ENCODE results near the gene IL17RE.
"Not testable (repeated sequence)": the region's sequence is repeated elsewhere in the genome, so short reads cannot be mapped to it uniquely, and the experiment has no call there.

IL17RE gene

GRCh38 chr3:9902372-9903237, at the start of gene IL17RE:
TSS of gene IL17RE (plus strand) at chr3:9902848. CDS start at chr3:9902933, 85 bp downstream.
- no peak for DNase-seq (ENCODE audit: low read depth)

GRCh38 chr3:9854291-9854940, 48.2 kb upstream of the IL17RE start:
- not testable (repeated sequence) for DNase-seq (ENCODE audit: low read depth)

DNA sequence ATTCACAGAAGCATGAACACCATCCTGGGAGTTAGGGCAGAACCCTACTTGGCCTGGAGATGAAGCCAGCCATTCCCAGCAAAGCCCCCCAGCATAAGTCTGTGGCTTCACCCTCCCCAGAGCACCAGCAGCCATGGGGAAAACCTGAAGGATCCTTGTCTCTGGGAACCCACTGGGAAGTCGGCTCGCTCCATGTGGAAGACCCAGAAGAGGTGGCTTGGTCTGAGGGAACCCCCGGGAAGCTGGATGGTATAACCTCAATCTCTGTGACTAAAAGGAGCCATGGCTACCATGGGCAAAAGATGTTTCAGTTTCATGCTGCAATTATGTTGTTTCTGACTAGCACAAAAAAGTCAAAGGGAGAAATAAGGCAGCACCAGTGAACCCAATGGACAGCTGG, 47.1 kb upstream of the IL17RE start:
- no peak for DNase-seq (ENCODE audit: low read depth)

- DNase-seq (ENCODE audit: low read depth): no peak
Measured at GRCh38 chr3:9859530-9860025, 43.1 kb upstream of the IL17RE start.

GRCh38 chr3:9861201-9861600, 41.4 kb upstream of the IL17RE start:
- no peak for DNase-seq (ENCODE audit: low read depth)

GRCh38 chr3:9861626-9862130, 41.0 kb upstream of the IL17RE start:
- DNase-seq (ENCODE audit: low read depth): no peak

- no peak for DNase-seq (ENCODE audit: low read depth)
Measured at GRCh38 chr3:9862391-9863057, 40.1 kb upstream of the IL17RE start.

DNA sequence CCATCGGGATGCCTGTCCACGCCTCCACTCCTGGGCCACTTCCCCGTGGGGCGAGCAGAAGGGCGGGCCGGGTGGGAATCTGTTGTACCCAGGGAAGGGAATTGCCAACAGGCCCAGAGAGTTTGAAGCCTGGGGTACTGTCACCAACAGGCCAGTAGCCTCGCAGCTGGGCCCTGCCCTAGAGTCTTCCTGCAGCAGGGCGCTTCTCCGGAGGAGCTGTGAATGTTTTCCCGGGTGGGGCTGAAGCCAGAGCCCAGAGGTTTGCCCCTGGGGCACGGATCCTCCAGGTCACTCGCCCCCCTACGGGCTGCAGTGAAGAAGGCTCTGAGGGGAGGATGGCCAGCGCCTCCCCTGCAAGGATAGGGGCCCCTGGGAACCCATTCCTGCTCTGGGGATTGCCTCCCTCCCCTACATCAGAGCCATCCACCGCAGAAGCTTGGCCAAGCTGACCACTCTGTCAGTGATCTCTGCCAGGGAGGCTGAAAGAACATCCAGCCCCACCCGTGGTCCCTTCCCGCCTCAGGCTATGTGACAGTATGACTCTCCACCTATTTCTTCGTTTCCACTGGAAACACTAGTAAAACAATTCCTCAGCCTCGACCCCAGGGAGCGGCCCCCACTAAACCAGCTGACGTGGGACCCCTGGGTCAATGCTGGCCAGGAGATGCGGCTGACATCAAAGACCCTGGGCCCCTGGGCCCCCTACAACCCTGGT, 39.4 kb upstream of the IL17RE start:
- DNase-seq (ENCODE audit: low read depth): no peak

DNA sequence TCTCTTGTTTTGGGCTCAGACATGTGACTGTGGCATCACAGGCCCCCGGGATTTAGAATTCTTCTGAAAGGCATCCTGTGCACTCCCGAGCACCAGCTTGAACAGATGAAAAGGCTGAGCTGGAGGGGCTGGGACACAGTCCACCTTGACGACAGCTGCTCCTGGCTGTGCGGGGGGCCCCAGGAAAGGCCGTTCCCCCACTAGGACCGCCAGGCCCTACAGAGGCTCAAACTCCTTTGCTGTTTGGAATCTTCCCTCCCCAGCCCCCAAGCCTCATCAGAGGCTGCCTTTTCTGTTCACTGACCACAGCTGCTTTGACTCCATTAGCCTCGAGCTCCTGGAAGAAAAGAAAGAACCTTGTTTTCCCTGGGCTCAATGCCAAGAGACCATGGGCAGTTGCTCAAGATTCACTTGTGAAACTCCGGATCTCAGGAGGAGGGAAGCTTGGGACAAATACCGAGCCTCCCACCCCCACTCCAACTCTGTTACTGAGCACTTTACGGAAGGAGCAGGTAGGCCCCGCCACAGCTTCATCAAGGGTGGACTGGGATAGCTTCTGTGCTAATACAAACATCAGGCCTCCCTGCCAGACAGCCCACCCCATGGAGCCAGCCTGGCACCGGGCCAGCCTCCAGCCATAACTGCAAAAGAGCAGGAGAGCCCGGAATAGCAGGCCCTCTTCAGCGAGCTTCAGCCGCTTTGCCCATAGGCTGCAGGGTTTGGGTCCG, 38.3 kb upstream of the IL17RE start:
- peak; percentile 61 for DNase-seq (ENCODE audit: low read depth)

DNA sequence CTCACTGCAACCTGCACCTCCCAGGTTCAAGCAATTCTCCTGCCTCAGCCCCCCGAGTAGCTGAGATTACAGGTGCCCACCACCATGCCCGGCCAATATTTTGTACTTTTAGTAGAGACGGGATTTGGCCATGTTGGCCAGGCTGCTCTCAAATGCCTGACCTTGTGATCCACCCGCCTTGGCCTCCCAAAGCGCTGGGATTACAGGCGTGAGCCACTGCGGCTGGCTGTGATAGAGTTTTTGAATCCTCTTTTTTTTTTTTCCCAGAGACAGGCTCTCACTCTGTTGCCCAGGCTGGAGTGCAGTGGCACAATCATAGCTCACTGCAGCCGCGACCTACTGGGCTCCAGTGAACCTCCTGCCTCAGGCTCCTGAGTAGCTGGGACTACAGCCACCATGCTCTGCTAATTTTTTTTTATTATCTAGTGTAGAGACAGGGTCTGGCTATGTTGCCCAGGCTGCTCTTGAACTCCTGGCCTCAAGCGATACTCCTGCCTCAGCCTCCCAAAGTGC, 37.5 kb upstream of the IL17RE start:
- DNase-seq (ENCODE audit: low read depth): not testable (repeated sequence)

DNA sequence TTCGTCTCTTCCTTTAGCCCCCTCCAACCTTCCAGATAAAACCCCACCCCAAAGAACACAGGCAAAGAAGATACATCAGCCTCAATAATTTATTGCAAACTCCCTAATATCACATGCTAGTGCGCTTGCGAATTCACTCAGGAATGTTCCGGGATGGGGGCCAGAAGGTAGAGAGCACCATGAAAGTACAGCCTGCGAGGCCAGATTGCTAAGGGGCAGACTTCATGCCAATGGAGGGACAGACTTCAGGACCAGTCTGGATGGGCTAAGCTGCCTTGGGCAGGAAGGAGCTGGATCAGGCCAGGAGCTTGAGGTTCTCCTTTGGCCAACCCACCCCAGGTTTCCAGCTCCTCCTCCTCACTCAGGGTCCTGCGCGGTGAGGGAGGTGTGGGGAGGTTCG, 36.0 kb upstream of the IL17RE start:
- no peak for DNase-seq (ENCODE audit: low read depth)

DNA sequence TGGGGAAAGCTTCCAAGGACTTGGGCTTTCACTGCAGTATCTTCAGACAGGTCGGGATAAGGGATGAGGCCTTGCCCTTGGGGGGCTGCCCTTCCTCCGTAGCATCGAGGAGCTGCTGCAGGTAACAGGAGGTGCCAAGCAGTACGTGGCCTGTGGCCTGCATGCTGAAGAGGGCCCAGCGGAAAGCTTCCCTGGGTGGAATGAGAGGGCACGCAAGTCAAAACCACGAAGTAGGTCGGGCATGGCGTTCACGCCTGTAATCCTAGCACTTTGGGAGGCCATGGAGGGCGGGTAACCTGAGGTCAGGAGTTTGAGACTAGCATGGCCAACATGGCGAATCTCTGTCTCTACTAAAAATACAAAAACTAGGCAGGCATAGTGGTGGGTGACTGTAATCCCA, 35.5 kb upstream of the IL17RE start:
- no peak for DNase-seq (ENCODE audit: low read depth)

DNA sequence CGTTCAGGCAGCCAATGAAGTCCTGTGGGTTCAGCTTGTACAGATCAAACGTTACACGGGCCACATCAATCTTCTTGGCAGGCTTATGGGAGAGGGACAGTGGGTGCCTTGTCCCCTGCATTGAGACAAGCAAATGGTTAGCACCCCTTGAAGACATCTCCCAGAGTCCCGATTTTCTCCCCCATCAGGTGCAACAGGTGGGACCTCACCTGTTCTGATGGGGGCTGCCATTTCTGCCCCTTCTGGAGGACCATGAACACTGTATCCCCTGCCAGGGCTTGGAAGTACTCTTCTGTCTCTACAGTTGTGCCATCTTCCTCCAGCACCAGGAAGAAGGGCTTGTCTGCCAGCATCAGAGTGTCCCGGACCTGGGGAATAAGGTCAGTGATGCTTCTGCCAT, 32.7 kb upstream of the IL17RE start:
- no peak for DNase-seq (ENCODE audit: low read depth)

DNA sequence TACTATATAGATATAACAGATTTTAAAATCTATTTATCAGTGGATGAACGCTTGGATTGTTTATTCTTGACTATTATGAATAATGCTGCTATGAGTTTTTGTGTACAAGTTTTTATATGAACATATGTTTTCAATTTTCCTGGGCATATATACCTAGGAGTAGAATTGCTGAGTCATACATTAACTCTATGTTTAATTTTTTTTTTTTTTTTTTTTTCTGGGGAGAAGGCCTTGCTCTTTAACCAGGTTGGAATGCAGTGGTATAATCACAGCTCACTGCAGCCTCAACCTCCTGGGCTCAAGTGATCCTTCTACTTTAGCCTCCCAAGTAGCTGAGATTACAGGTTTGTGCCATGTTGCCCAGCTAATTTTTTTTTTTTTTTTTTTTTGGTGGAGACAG, 31.7 kb upstream of the IL17RE start:
- DNase-seq (ENCODE audit: low read depth): no peak

DNA sequence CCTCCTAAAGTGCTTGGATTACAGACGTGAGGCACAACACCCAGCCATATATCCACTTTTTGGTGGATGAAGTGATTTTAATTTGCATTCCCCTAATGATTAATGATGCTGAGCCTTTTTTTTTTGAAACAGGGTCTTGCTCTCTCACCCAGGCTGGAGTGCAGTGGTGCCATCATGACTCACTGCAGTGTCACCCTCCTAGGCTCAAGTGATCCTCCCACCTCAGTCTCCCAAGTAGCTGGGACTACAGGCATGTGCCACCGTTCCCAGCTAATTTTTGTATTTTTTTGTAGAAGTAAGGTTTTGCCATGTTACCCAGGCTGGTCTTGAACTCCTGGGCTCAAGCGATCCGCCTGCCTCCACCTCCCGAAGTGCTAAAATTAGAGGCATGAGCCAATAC, 30.6 kb upstream of the IL17RE start:
- not testable (repeated sequence) for DNase-seq (ENCODE audit: low read depth)

DNA sequence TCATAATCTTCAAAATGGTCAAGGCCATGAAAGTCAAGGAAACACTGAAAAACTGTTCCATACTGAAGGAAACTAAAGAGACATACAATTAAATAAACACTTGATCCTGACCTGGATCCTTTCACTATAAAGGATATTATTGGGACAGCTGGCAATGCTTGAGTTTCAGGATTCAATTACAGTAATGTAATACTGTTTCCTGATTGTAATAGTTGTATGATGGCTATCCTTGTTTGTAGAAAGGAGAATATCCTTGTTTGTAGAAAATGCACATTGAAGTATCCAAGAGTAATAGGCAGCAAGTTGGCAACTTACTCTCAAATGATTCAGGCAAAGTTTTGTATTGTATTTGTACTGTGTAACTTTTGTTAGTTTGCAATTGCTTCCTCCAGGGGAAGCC, 27.2 kb upstream of the IL17RE start:
- DNase-seq (ENCODE audit: low read depth): no peak

DNA sequence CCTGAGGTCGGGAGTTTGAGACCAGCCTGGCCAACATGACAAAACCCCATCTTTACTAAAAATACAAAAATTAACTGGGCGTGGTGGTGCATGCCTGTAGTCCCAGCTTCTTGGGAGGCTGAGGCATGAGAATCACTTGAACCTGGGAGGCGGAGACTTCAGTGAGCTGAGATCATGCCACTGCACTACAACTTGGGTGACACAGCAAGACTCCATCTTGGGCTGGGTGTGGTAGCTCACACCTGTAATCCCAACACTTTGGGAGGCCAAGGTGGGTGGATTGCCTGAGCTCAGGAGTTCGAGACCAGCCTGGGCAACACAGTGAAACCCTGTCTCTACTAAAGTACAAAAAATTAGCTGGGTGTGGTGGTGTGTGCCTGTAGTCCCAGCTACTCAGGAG, 26.4 kb upstream of the IL17RE start:
- not testable (repeated sequence) for DNase-seq (ENCODE audit: low read depth)

GRCh38 chr3:9876991-9877390, 25.7 kb upstream of the IL17RE start:
- DNase-seq (ENCODE audit: low read depth): no peak

GRCh38 chr3:9878700-9879099, 23.9 kb upstream of the IL17RE start:
- DNase-seq (ENCODE audit: low read depth): no peak

GRCh38 chr3:9879830-9880549, 22.7 kb upstream of the IL17RE start, which contains the start of gene CIDEC:
TSS of gene CIDEC (minus strand) at chr3:9880253. CDS start at chr3:9878486, 1,767 bp downstream.
- DNase-seq (ENCODE audit: low read depth): no peak
